ENCODE measurements around the gene TBL1Y. TPM values are rescaled to one million over a fixed set of nuclear protein-coding genes. Genes with fewer than 3 reads are reported as not detected.

TBL1Y gene
- total RNA-seq, 4 donors from 2014 or later: 0.33 to 1.2 TPM; not detected in 2

DNA sequence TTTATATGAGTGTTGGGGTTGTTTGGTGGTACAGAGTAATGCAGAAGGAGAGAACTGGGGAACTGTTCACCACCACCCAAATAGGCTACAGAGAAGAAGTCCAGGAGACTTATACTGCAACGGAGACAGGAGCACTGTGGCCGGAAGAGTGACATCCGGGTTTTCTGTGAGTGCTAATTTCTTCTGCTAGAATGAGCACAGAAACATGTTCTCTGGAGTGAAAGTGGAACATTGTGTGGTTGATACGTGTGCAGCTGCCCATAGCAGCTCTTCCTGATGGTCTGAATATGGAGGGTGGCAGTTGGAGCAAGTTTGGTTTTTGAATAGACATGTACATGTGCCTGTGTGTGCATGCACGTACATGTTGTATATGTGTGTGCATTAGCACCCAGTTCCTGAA lies 67.3 kb downstream of the TBL1Y start:
- intact Hi-C loops (cut with DNase I): no loop called here
- Histone ChIP-seq H3K4me3 (no peak overlapping the region), H3K9me3 (no peaks in the 10 kb centered on the region), H3K4me1 (peaks cover 0 to 2% (median 0%) of the 10 kb centered on the region in 4 donors), H3K27ac (replicated peaks in 1 of 4) (no peak overlapping the region), H3K36me3 (no peaks in the 10 kb centered on the region), H3K27me3 (no peaks in the 10 kb centered on the region)
- no CpG with 5 or more reads among the region's 5 CpGs for WGBS
- no peak for DNase-seq (ENCODE audit: extremely low spot score)
- TF ChIP-seq, protein P1, sequence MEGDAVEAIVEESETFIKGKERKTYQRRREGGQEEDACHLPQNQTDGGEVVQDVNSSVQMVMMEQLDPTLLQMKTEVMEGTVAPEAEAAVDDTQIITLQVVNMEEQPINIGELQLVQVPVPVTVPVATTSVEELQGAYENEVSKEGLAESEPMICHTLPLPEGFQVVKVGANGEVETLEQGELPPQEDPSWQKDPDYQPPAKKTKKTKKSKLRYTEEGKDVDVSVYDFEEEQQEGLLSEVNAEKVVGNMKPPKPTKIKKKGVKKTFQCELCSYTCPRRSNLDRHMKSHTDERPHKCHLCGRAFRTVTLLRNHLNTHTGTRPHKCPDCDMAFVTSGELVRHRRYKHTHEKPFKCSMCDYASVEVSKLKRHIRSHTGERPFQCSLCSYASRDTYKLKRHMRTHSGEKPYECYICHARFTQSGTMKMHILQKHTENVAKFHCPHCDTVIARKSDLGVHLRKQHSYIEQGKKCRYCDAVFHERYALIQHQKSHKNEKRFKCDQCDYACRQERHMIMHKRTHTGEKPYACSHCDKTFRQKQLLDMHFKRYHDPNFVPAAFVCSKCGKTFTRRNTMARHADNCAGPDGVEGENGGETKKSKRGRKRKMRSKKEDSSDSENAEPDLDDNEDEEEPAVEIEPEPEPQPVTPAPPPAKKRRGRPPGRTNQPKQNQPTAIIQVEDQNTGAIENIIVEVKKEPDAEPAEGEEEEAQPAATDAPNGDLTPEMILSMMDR (IDR thresholded peaks at IDR 0.05): no peak
- TF ChIP-seq POLR2AphosphoS5 (IDR thresholded peaks at IDR 0.05): no peak
- no peak for TF ChIP-seq EP300 (IDR thresholded peaks at IDR 0.05)
- TF ChIP-seq POLR2A (IDR thresholded peaks at IDR 0.05; ENCODE audit: low read depth): no peak

DNA sequence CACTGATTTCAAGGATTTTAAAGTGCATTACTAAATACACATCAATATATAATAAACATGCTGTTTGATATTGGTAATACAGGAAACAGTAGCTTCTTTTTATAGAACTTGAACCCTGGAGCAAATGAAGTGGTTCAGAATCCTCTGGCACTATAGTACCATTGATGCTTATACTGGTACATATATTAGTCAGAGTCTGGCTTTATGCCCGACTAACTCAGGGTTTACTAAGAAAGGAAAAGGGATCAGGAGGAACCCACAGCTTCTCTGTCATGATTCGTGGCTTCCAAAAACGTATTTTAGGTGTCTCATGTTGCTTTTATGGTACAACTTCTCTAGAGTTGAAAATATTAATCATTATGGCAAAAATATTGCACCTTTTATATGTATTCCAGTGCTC lies 72.7 kb downstream of the TBL1Y start:
- no CpG with 5 or more reads among the region's 3 CpGs for WGBS
- intact Hi-C loops (cut with DNase I): no loop called here
- H3K36me3 ChIP-seq: no peaks in the 10 kb centered on the region
- H3K27me3 ChIP-seq: no peaks in the 10 kb centered on the region
- H3K27ac ChIP-seq (replicated peaks in 1 of 4): no peak overlapping the region
- no peaks in the 10 kb centered on the region for H3K4me1 ChIP-seq
- TF ChIP-seq, protein P1 (IDR thresholded peaks at IDR 0.05): no peak
- TF ChIP-seq EP300 (IDR thresholded peaks at IDR 0.05) (no peak), POLR2A (IDR thresholded peaks at IDR 0.05; ENCODE audit: low read depth) (no peak), POLR2AphosphoS5 (IDR thresholded peaks at IDR 0.05) (no peak)
- H3K4me3 ChIP-seq: no peak overlapping the region
- no peaks in the 10 kb centered on the region for H3K9me3 ChIP-seq
- DNase-seq (ENCODE audit: extremely low spot score): no peak

DNA sequence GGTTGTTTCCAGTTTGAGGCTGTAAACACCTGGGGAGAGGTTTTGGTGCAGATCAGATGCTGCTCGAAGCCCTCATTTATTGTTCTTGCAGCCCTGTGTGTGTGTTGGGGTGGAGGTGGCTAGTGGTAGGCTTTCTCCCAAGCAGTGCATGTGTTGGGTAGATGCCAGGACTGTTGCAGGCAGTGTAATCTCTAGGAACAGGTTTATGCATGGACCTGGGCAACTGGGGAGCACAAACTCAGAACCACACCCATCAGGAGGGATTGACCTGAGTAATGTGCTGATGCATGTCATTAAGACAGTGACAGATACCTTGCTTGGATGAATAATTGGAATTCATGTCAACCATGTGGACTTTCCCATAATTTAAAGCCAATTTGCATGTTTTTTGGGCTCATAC lies 77.3 kb downstream of the TBL1Y start:
- Histone ChIP-seq H3K9me3 (no peaks in the 10 kb centered on the region), H3K36me3 (no peaks in the 10 kb centered on the region), H3K4me3 (no peak overlapping the region), H3K27ac (replicated peaks in 1 of 4) (no peak overlapping the region), H3K27me3 (no peaks in the 10 kb centered on the region), H3K4me1 (no peaks in the 10 kb centered on the region)
- DNase-seq (ENCODE audit: extremely low spot score): no peak
- WGBS: no CpG with 5 or more reads among the region's 1 CpG
- intact Hi-C loops (cut with DNase I): no loop called here
- TF ChIP-seq POLR2AphosphoS5 (IDR thresholded peaks at IDR 0.05): no peak
- TF ChIP-seq, protein P1 (IDR thresholded peaks at IDR 0.05): no peak
- TF ChIP-seq EP300 (IDR thresholded peaks at IDR 0.05): no peak
- TF ChIP-seq POLR2A (IDR thresholded peaks at IDR 0.05; ENCODE audit: low read depth): no peak

DNA sequence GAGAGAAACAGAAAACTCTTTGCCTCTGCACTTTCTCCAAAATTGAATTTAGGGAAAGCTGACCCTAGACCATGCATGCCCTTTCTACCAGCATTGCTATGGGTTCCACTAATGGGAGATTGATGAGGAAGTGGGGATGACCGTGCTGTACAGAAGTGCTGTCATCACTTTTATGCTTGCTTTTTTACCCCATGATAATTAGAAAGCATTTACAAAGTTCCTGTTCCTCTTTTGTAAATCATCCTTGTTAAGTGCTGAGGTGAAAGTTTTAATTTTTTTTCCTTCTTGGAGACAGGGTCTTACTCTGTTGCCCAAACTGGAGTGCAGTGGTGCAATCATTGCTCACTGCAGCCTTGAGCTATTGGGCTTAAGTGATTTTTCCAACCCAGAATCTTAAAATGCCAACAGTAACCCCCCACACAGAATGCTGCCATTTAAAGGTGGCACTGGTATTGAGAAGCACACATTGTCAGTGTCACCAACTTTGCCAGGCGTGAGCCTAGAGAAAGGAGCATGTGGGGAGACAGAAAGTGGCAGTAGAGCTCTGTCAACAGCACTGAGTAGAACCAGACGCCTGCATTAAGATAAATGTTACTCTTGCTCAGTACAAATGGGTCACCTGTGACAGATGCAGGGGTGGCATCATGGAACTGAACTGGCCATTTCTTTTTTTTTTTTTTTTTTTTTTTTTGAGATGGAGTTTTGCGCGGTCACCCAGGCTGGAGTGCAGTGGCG lies 79.6 kb downstream of the TBL1Y start:
- no CpG with 5 or more reads among the region's 6 CpGs for WGBS
- H3K36me3 ChIP-seq: no peaks in the 10 kb centered on the region

More for the DNA sequence above, 79.6 kb downstream of the TBL1Y start:
- intact Hi-C loops (cut with DNase I): no loop called here
- no peak for DNase-seq (ENCODE audit: extremely low spot score)
- Histone ChIP-seq H3K27ac (replicated peaks in 1 of 4) (no peak overlapping the region), H3K4me1 (no peaks in the 10 kb centered on the region), H3K27me3 (no peaks in the 10 kb centered on the region), H3K4me3 (no peak overlapping the region), H3K9me3 (no peaks in the 10 kb centered on the region)
- TF ChIP-seq POLR2A (IDR thresholded peaks at IDR 0.05; ENCODE audit: low read depth) (no peak), EP300 (IDR thresholded peaks at IDR 0.05) (no peak), POLR2AphosphoS5 (IDR thresholded peaks at IDR 0.05) (no peak)
- TF ChIP-seq, protein P1 (IDR thresholded peaks at IDR 0.05): no peak

Data from esophagus muscularis mucosa (tissue), 4 donors.